DMS114 treated with DMSO at 0.1 percent for 48 hours (cell line): ENCODE measurements around the gene LRP1B.
"Not testable (repeated sequence)": the region's sequence is repeated elsewhere in the genome, so short reads cannot be mapped to it uniquely, and the experiment has no call there.

ENCODE experiments used
- DNase-seq: peaks from one replicate; lab custom pipeline; 2025; ENCODE audit not compliant: unreplicated experiment; lab: John Stamatoyannopoulos, UW

LRP1B gene

GRCh38 chr2:141187075-141187439 is 943.8 kb downstream of the LRP1B start:
- no peak for DNase-seq

- no peak for DNase-seq
Measured at GRCh38 chr2:141186413-141187074, 944.3 kb downstream of the LRP1B start.

GRCh38 chr2:141182246-141182645 is 948.6 kb downstream of the LRP1B start:
- no peak for DNase-seq

- DNase-seq = not testable (repeated sequence)
Measured at GRCh38 chr2:141169117-141169516, 961.7 kb downstream of the LRP1B start.

- no peak for DNase-seq
Measured at GRCh38 chr2:141162314-141162713, 968.5 kb downstream of the LRP1B start.

- DNase-seq = no peak
Measured at GRCh38 chr2:141151611-141152286, 979.1 kb downstream of the LRP1B start.

GRCh38 chr2:141142025-141142424 is 988.8 kb downstream of the LRP1B start:
- DNase-seq = no peak

GRCh38 chr2:141137122-141137693 is 993.6 kb downstream of the LRP1B start:
- DNase-seq = no peak

- DNase-seq = no peak
Measured at GRCh38 chr2:141133883-141134282, 996.9 kb downstream of the LRP1B start.

- no peak for DNase-seq
Measured at GRCh38 chr2:141125432-141125831, 1005.4 kb downstream of the LRP1B start.

GRCh38 chr2:141118836-141119235 is 1012.0 kb downstream of the LRP1B start:
- no peak for DNase-seq

- DNase-seq = no peak
Measured at GRCh38 chr2:141113301-141113700, 1017.5 kb downstream of the LRP1B start.

GRCh38 chr2:141109633-141110032 is 1021.2 kb downstream of the LRP1B start:
- DNase-seq = no peak

- no peak for DNase-seq
Measured at GRCh38 chr2:141105763-141106162, 1025.1 kb downstream of the LRP1B start.

- no peak for DNase-seq
Measured at GRCh38 chr2:141103216-141103615, 1027.6 kb downstream of the LRP1B start.

GRCh38 chr2:141079231-141079630 is 1051.6 kb downstream of the LRP1B start:
- DNase-seq = no peak

GRCh38 chr2:141075753-141076152 is 1055.1 kb downstream of the LRP1B start:
- no peak for DNase-seq

GRCh38 chr2:141068053-141068682 is 1062.6 kb downstream of the LRP1B start:
- DNase-seq = no peak

GRCh38 chr2:141065042-141065441 is 1065.8 kb downstream of the LRP1B start:
- no peak for DNase-seq

- no peak for DNase-seq
Measured at GRCh38 chr2:141063406-141063805, 1067.4 kb downstream of the LRP1B start.

GRCh38 chr2:141062443-141062842 is 1068.4 kb downstream of the LRP1B start:
- no peak for DNase-seq

- DNase-seq = no peak
Measured at GRCh38 chr2:141062031-141062430, 1068.8 kb downstream of the LRP1B start.
